ENCODE data around the gene CDH23.

The CDH23 gene

GRCh38 chr10:71525721-71526120 lies 129.0 kb downstream of the CDH23 start:
- in situ Hi-C loops (cut with HindIII; ENCODE audit: low sequenced_read_pairs): no loop called here
- TF ChIP-seq CTCF (IDR thresholded peaks at IDR 0.05; ENCODE audit: low read depth, low read length): no peak
- no peak overlapping the region for H3K4me3 ChIP-seq (ENCODE audit: low read depth, low read length)
- no peak for DNase-seq (ENCODE audit: low read depth, low spot score)

- H3K4me3 ChIP-seq (ENCODE audit: low read depth, low read length): no peak overlapping the region
- in situ Hi-C loops (cut with HindIII; ENCODE audit: low sequenced_read_pairs): no loop called here
- TF ChIP-seq CTCF (IDR thresholded peaks at IDR 0.05; ENCODE audit: low read depth, low read length): no peak
- DNase-seq (ENCODE audit: low read depth, low spot score): no peak
Observed at GRCh38 chr10:71526653-71527052, 129.9 kb downstream of the CDH23 start.

- no peak for DNase-seq (ENCODE audit: low read depth, low spot score)
- TF ChIP-seq CTCF (IDR thresholded peaks at IDR 0.05; ENCODE audit: low read depth, low read length): no peak
- in situ Hi-C loops (cut with HindIII; ENCODE audit: low sequenced_read_pairs): no loop called here
- H3K4me3 ChIP-seq (ENCODE audit: low read depth, low read length): no peak overlapping the region
Observed at GRCh38 chr10:71527135-71527534, 130.4 kb downstream of the CDH23 start.

- no peak for TF ChIP-seq CTCF (IDR thresholded peaks at IDR 0.05; ENCODE audit: low read depth, low read length)
- no peak overlapping the region for H3K4me3 ChIP-seq (ENCODE audit: low read depth, low read length)
- no peak for DNase-seq (ENCODE audit: low read depth, low spot score)
- in situ Hi-C loops (cut with HindIII; ENCODE audit: low sequenced_read_pairs): no loop called here
Observed at GRCh38 chr10:71528371-71529206, 131.9 kb downstream of the CDH23 start.

- no peak for DNase-seq (ENCODE audit: low read depth, low spot score)
- in situ Hi-C loops (cut with HindIII; ENCODE audit: low sequenced_read_pairs): no loop called here
Observed at GRCh38 chr10:71529207-71529827, 132.6 kb downstream of the CDH23 start.

GRCh38 chr10:71530781-71531180 lies 134.1 kb downstream of the CDH23 start:
- H3K4me3 ChIP-seq (ENCODE audit: low read depth, low read length): no peak overlapping the region
- no peak for TF ChIP-seq CTCF (IDR thresholded peaks at IDR 0.05; ENCODE audit: low read depth, low read length)
- no peak for DNase-seq (ENCODE audit: low read depth, low spot score)
- in situ Hi-C loops (cut with HindIII; ENCODE audit: low sequenced_read_pairs): no loop called here

More at GRCh38 chr10:71529207-71529827, 132.6 kb downstream of the CDH23 start:
- H3K4me3 ChIP-seq (ENCODE audit: low read depth, low read length): no peak overlapping the region
- no peak for TF ChIP-seq CTCF (IDR thresholded peaks at IDR 0.05; ENCODE audit: low read depth, low read length)

All from astrocyte of the spinal cord (primary cell).